Astrocyte of the hippocampus (primary cell): ENCODE data around the gene DCP1B.

ENCODE experiments used
- DNase-seq: peaks from one replicate; pipeline ENCODE4 v3.0.0; 2011; ENCODE audit warnings: low read depth, low spot score

DCP1B gene

GRCh38 chr12:1906579-1906978 lies 97.7 kb downstream of the DCP1B start:
- DNase-seq = no peak

- DNase-seq = no peak
Measured at GRCh38 chr12:1904875-1905274, 99.4 kb downstream of the DCP1B start.

GRCh38 chr12:1896964-1897363 lies 107.3 kb downstream of the DCP1B start:
- no peak for DNase-seq
